Panc1 (cell line): ENCODE data around the gene LIPM. TPM values are rescaled to one million over a fixed set of nuclear protein-coding genes. Genes with fewer than 3 reads are reported as not detected.

Experiments used
- ATAC-seq: fragments of 200-7000 bp; cut with Tn5 transposase; 2 replicates; pipeline ENCODE4 v1.9.1; 2020; ENCODE audit warnings: mild to moderate bottlenecking, moderate library complexity
- BruUV-seq: library from RNA; stranded (reverse); fragments of 400-500 nt; replicated peaks from 2 replicates; lab custom pipeline; 2021; lab: Mats Ljungman, UMichigan
- CTCF ChIA-PET: fragments of 300-600 bp; sonication (Branson Sonifier 250); formaldehyde crosslinking; loops from one replicate; lab custom pipeline; 2022; ENCODE audit warnings: antibody characterized with exemption; lab: Charles Lee
- POLR2A ChIA-PET: fragments of 300-600 bp; sonication (Branson Sonifier 250); formaldehyde crosslinking; loops from one replicate; lab custom pipeline; 2022; ENCODE audit warnings: antibody characterized with exemption; lab: Charles Lee
- DNase-seq: peaks from one replicate; pipeline ENCODE4 v3.0.0-alpha.2; 2010; ENCODE audit warnings: low read depth, low spot score
- H3K27ac ChIP-seq: 2 replicates; pipeline ENCODE4 v1.5.1; 2011; ENCODE audit warnings: mild to moderate bottlenecking, low read length, inconsistent platforms
- H3K27me3 ChIP-seq: fragments of 200-500 bp; sonication (Bioruptor generic); 2 replicates; pipeline ENCODE4 v1.6.0; 2014; ENCODE audit warnings: low read length, inconsistent platforms; ENCODE audit not compliant: control insufficient read depth, insufficient read depth
- H3K36me3 ChIP-seq: fragments of 200-500 bp; sonication (Bioruptor generic); 2 replicates; pipeline ENCODE4 v1.5.1; 2014; ENCODE audit warnings: inconsistent platforms, mild to moderate bottlenecking, low read length, moderate library complexity; ENCODE audit not compliant: control insufficient read depth, insufficient read depth
- H3K4me1 ChIP-seq: 2 replicates; pipeline ENCODE4 v1.5.1; 2011; ENCODE audit warnings: inconsistent platforms, mild to moderate bottlenecking, low read length, moderate library complexity; ENCODE audit not compliant: control insufficient read depth, insufficient read depth
- H3K4me3 ChIP-seq, 2 experiments: 2 replicates each; pipeline ENCODE4 v1.5.1; 2011 to 2012; ENCODE audit warnings: low read depth in 2 of 2, low read length in 2 of 2, mild to moderate bottlenecking in 2 of 2, inconsistent platforms in 1 of 2, moderate library complexity in 1 of 2
- H3K9me3 ChIP-seq: fragments of 200-500 bp; sonication (Bioruptor generic); 2 replicates; pipeline ENCODE4 v1.5.1; 2014; ENCODE audit warnings: low read depth, mild to moderate bottlenecking, inconsistent platforms, low read length, moderate library complexity; ENCODE audit not compliant: control insufficient read depth, insufficient read depth
- POLR2AphosphoS5 ChIP-seq: IDR thresholded peaks from 2 replicates; pipeline ENCODE4 v1.6.1; 2012; ENCODE audit warnings: mild to moderate bottlenecking, low read depth, low read length, moderate library complexity
- REST ChIP-seq, 2 experiments: IDR thresholded peaks; 2 replicates each; pipeline ENCODE4 v1.6.1; 2011 to 2012; ENCODE audit warnings: low read depth in 2 of 2, control low read depth in 1 of 2, low read length in 1 of 2, mild to moderate bottlenecking in 1 of 2, moderate library complexity in 1 of 2; ENCODE audit not compliant: insufficient read depth in 1 of 2
- SIN3A ChIP-seq: IDR thresholded peaks from 2 replicates; pipeline ENCODE4 v1.6.1; 2012; ENCODE audit warnings: low read depth, mild to moderate bottlenecking, low read length, moderate library complexity, borderline replicate concordance; ENCODE audit not compliant: insufficient read depth
- TCF7L2 ChIP-seq: IDR thresholded peaks from 2 replicates; pipeline ENCODE4 v1.6.1; 2011; ENCODE audit warnings: mild to moderate bottlenecking, low read depth, low read length, inconsistent platforms
- in situ Hi-C: cut with HindIII; loops from 2 replicates; pipeline ENCODE4 v1.10.0; 2016; ENCODE audit warnings: low sequenced_read_pairs, low pct_unique_long_range_greater_than_20kb
- intact Hi-C: fragments of 100-400 bp; cut with micrococcal nuclease; formaldehyde crosslinking; loops from one replicate; pipeline ENCODE4 v1.10.0; 2022; ENCODE audit not compliant: unreplicated experiment
- total RNA-seq: library from RNA; stranded (reverse); gene quantifications from one replicate; pipeline ENCODE4 v1.2.1, GENCODE V29; 2021; ENCODE audit not compliant: unreplicated experiment
- TF ChIP-seq, protein P1 (sequence below): fragments of 450-650 bp; IDR thresholded peaks from 2 replicates; pipeline ENCODE4 v1.5.1; 2017; ENCODE audit warnings: mild to moderate bottlenecking

The LIPM gene
- total RNA-seq, 1 experiment from 2014 or later, result not detected

GRCh38 chr10:88781206-88781605 lies 21.3 kb upstream of the LIPM start:
- CTCF ChIA-PET, result interaction anchor here (0.7 kb wide), 1 partner anchor 12 kb away, joined by 3 read pairs; no protein-coding TSS in a partner anchor
- ATAC-seq, result no peak
- Histone ChIP-seq H3K27ac (no peak overlapping the region), H3K36me3 (no peaks in the 10 kb centered on the region), H3K9me3 (no peaks in the 10 kb centered on the region), H3K4me3 (no peak overlapping the region), H3K4me1 (no peaks in the 10 kb centered on the region), H3K27me3 (no peaks in the 10 kb centered on the region)
- POLR2A ChIA-PET, result no interaction called here
- DNase-seq, result no peak
- intact Hi-C loops (no loop called here), in situ Hi-C loops (no loop called here)
- no peak for TF ChIP-seq TCF7L2
- TF ChIP-seq, protein P1, sequence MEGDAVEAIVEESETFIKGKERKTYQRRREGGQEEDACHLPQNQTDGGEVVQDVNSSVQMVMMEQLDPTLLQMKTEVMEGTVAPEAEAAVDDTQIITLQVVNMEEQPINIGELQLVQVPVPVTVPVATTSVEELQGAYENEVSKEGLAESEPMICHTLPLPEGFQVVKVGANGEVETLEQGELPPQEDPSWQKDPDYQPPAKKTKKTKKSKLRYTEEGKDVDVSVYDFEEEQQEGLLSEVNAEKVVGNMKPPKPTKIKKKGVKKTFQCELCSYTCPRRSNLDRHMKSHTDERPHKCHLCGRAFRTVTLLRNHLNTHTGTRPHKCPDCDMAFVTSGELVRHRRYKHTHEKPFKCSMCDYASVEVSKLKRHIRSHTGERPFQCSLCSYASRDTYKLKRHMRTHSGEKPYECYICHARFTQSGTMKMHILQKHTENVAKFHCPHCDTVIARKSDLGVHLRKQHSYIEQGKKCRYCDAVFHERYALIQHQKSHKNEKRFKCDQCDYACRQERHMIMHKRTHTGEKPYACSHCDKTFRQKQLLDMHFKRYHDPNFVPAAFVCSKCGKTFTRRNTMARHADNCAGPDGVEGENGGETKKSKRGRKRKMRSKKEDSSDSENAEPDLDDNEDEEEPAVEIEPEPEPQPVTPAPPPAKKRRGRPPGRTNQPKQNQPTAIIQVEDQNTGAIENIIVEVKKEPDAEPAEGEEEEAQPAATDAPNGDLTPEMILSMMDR, result no peak
- no peak for TF ChIP-seq POLR2AphosphoS5
- no peak for TF ChIP-seq REST (IDR thresholded peaks at IDR 0.05; ENCODE audit: insufficient read depth in 1 of 2, low read depth in 2 of 2, low read length in 1 of 2)
- TF ChIP-seq SIN3A, result no peak
- no TSS peak for BruUV-seq

GRCh38 chr10:88782222-88782621 lies 20.3 kb upstream of the LIPM start:
- no peaks in the 10 kb centered on the region for H3K36me3 ChIP-seq
- H3K4me3 ChIP-seq, result no peak overlapping the region
- no TSS peak for BruUV-seq
- in situ Hi-C loops (no loop called here), intact Hi-C loops (no loop called here)
- CTCF ChIA-PET, result no interaction called here
- TF ChIP-seq POLR2AphosphoS5 (no peak), TCF7L2 (no peak), REST (IDR thresholded peaks at IDR 0.05; ENCODE audit: insufficient read depth in 1 of 2, low read depth in 2 of 2, low read length in 1 of 2) (no peak), SIN3A (no peak)
- TF ChIP-seq, protein P1, result no peak
- H3K9me3 ChIP-seq, result no peaks in the 10 kb centered on the region
- H3K4me1 ChIP-seq, result no peaks in the 10 kb centered on the region
- H3K27ac ChIP-seq, result no peak overlapping the region
- POLR2A ChIA-PET, result no interaction called here
- DNase-seq (no peak), ATAC-seq (no peak)
- H3K27me3 ChIP-seq, result no peaks in the 10 kb centered on the region
